ENCODE results near the gene CCR2. TPM values are rescaled to one million over a fixed set of nuclear protein-coding genes. Genes with fewer than 3 reads are reported as not detected.
"Not testable (repeated sequence)": the region's sequence is repeated elsewhere in the genome, so short reads cannot be mapped to it uniquely, and the experiment has no call there.

Gene CCR2
- total and polyA plus RNA-seq, 2 experiments from 2014 or later, result not detected

GRCh38 chr3:46388847-46389246 is 34.9 kb downstream of the CCR2 start:
- DNase-seq (ENCODE audit: low spot score); H3K27ac ChIP-seq (ENCODE audit: low read depth); H3K4me3 ChIP-seq; H3K9me3 Mint-ChIP-seq; H4K20me1 ChIP-seq (replicated peaks; ENCODE audit: insufficient read depth); H3K36me3 ChIP-seq (ENCODE audit: insufficient read depth); H3K36me3 Mint-ChIP-seq (ENCODE audit: low read depth); H3F3A ChIP-seq (replicated peaks; ENCODE audit: low read depth); H3K79me2 ChIP-seq (replicated peaks; ENCODE audit: insufficient read depth); H3K27ac Mint-ChIP-seq; H3K27me3 Mint-ChIP-seq (ENCODE audit: insufficient read depth, low read depth, poor library complexity); ATAC-seq; H3K4me2 ChIP-seq; H2AFZ ChIP-seq; H3K27me3 ChIP-seq (ENCODE audit: insufficient read depth); H3K4me3 Mint-ChIP-seq: not testable (repeated sequence)
- peaks cover 23% of the 10 kb centered on the region; the same call in 1 of the 2 replicates for H3K9me2 ChIP-seq (ENCODE audit: insufficient read depth)
- peaks cover 24% of the 10 kb centered on the region for H3K4me1 Mint-ChIP-seq
- H3K4me1 ChIP-seq (ENCODE audit: insufficient read depth), result peaks cover 15% of the 10 kb centered on the region; the same call in 1 of the 2 replicates

GRCh38 chr3:46389306-46389705 is 35.4 kb downstream of the CCR2 start:
- H2AFZ ChIP-seq, result no peak overlapping the region
- H3K9me2 ChIP-seq (ENCODE audit: insufficient read depth), result peaks cover 28% of the 10 kb centered on the region; the same call in 1 of the 2 replicates
- H3K36me3 ChIP-seq (ENCODE audit: insufficient read depth), result no peaks in the 10 kb centered on the region
- no peak overlapping the region for H3K4me2 ChIP-seq
- H3K27me3 ChIP-seq (ENCODE audit: insufficient read depth), result no peaks in the 10 kb centered on the region
- no peaks in the 10 kb centered on the region for H3K9me3 Mint-ChIP-seq
- peaks cover 12% of the 10 kb centered on the region; the same call in 1 of the 2 replicates for H3K4me1 ChIP-seq (ENCODE audit: insufficient read depth)
- H3K36me3 Mint-ChIP-seq (ENCODE audit: low read depth), result no peaks in the 10 kb centered on the region
- peaks cover 6% of the 10 kb centered on the region for H3K27me3 Mint-ChIP-seq (ENCODE audit: insufficient read depth, low read depth, poor library complexity)
- H4K20me1 ChIP-seq (replicated peaks; ENCODE audit: insufficient read depth), result no peaks in the 10 kb centered on the region
- no peaks in the 10 kb centered on the region for H3F3A ChIP-seq (replicated peaks; ENCODE audit: low read depth)
- no peak overlapping the region for H3K27ac ChIP-seq (ENCODE audit: low read depth)
- ATAC-seq, result no peak
- H3K4me3 Mint-ChIP-seq, result no peak overlapping the region
- H3K79me2 ChIP-seq (replicated peaks; ENCODE audit: insufficient read depth), result no peaks in the 10 kb centered on the region
- no peak for DNase-seq (ENCODE audit: low spot score)
- no peak overlapping the region for H3K4me3 ChIP-seq
- no peak overlapping the region for H3K27ac Mint-ChIP-seq
- TF ChIP-seq CTCF (conservative IDR thresholded peaks at IDR 0.05; ENCODE audit: low read depth in 2 of 2), result no peak
- no peak for TF ChIP-seq EZH2phosphoT487 (IDR thresholded peaks at IDR 0.05; ENCODE audit: unreplicated experiment)
- no peak for TF ChIP-seq EZH2 (IDR thresholded peaks at IDR 0.05; ENCODE audit: low read depth, unreplicated experiment)
- TF ChIP-seq NANOG (IDR thresholded peaks at IDR 0.05; ENCODE audit: borderline replicate concordance), result no peak
- no peak for TF ChIP-seq ZNF331 (CRISPR knock-in tag; IDR thresholded peaks at IDR 0.05; ENCODE audit: low read depth)
- no peak for TF ChIP-seq STAT1 (IDR thresholded peaks at IDR 0.05; ENCODE audit: unreplicated experiment)
- peaks cover 23% of the 10 kb centered on the region for H3K4me1 Mint-ChIP-seq

GRCh38 chr3:46391526-46391925 is 37.6 kb downstream of the CCR2 start:
- not testable (repeated sequence) for H3K27ac Mint-ChIP-seq; ATAC-seq; DNase-seq (ENCODE audit: low spot score); H3K27me3 ChIP-seq (ENCODE audit: insufficient read depth); H3K36me3 ChIP-seq (ENCODE audit: insufficient read depth); H2AFZ ChIP-seq; H4K20me1 ChIP-seq (replicated peaks; ENCODE audit: insufficient read depth); H3K4me3 Mint-ChIP-seq; H3F3A ChIP-seq (replicated peaks; ENCODE audit: low read depth); H3K79me2 ChIP-seq (replicated peaks; ENCODE audit: insufficient read depth); H3K9me3 Mint-ChIP-seq; H3K27ac ChIP-seq (ENCODE audit: low read depth); H3K27me3 Mint-ChIP-seq (ENCODE audit: insufficient read depth, low read depth, poor library complexity); H3K36me3 Mint-ChIP-seq (ENCODE audit: low read depth); H3K4me3 ChIP-seq; H3K4me2 ChIP-seq
- H3K4me1 ChIP-seq (ENCODE audit: insufficient read depth), result peaks cover 11% of the 10 kb centered on the region; the same call in 1 of the 2 replicates
- H3K9me2 ChIP-seq (ENCODE audit: insufficient read depth), result peaks cover 31% of the 10 kb centered on the region; the same call in 1 of the 2 replicates
- H3K4me1 Mint-ChIP-seq, result peaks cover 19% of the 10 kb centered on the region

All from GM23338 (cell line).